ENCODE measurements around the gene IL23R.

DNA sequence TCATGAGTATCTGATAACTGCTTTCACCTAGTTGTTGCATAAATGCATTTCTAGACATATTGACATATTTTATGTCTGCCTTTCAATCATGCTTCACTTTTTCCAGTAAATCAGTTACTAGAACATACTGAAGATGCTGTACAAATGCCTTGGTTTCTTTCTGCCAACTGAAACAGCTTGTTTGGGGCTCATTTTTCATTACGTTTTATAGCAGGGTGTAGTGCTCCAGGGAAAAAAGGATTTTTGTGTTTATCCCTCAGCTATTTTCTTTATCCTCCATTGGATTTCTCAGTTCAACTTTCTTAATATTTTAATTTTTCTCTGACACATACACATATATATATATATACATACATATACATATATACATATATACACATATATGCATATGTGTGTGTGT lies 51.7 kb downstream of the IL23R start:
- TF ChIP-seq, protein P1, sequence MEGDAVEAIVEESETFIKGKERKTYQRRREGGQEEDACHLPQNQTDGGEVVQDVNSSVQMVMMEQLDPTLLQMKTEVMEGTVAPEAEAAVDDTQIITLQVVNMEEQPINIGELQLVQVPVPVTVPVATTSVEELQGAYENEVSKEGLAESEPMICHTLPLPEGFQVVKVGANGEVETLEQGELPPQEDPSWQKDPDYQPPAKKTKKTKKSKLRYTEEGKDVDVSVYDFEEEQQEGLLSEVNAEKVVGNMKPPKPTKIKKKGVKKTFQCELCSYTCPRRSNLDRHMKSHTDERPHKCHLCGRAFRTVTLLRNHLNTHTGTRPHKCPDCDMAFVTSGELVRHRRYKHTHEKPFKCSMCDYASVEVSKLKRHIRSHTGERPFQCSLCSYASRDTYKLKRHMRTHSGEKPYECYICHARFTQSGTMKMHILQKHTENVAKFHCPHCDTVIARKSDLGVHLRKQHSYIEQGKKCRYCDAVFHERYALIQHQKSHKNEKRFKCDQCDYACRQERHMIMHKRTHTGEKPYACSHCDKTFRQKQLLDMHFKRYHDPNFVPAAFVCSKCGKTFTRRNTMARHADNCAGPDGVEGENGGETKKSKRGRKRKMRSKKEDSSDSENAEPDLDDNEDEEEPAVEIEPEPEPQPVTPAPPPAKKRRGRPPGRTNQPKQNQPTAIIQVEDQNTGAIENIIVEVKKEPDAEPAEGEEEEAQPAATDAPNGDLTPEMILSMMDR (IDR thresholded peaks at IDR 0.05; ENCODE audit: low read length): no peak
- TF ChIP-seq EZH2 (IDR thresholded peaks at IDR 0.05; ENCODE audit: borderline replicate concordance, low read length): no peak
